CD14-positive monocyte (primary cell): ENCODE data around the gene FBXO2. TPM values are rescaled to one million over a fixed set of nuclear protein-coding genes. Genes with fewer than 3 reads are reported as not detected.

Experiments used
- DNase-seq, 3 donors: peaks; one replicate each; pipeline ENCODE4 v3.0.0-alpha.2; 2011 to 2022
- H2AFZ ChIP-seq: 2 replicates; pipeline ENCODE4 v1.6.0; 2012; ENCODE audit warnings: mild to moderate bottlenecking, low read depth, low read length, inconsistent platforms; ENCODE audit not compliant: insufficient read depth, poor library complexity, severe bottlenecking
- H3K27ac ChIP-seq, 2 donors: 1 replicate in 1 of 2; 2 replicates in 1 of 2; pipeline ENCODE4 v1.5.1; 2012 to 2013; ENCODE audit warnings: low read length in 2 of 2, control low read depth in 1 of 2, inconsistent platforms in 1 of 2, low read depth in 1 of 2, mild to moderate bottlenecking in 1 of 2
- H3K27me3 ChIP-seq, 2 donors: one replicate each; pipeline versions ENCODE4 v1.6.0 to v1.6.1; 2011 to 2013; ENCODE audit warnings: low read length in 2 of 2; ENCODE audit not compliant: control insufficient read depth in 2 of 2, insufficient read depth in 2 of 2
- H3K36me3 ChIP-seq, 2 donors: replicated peaks in 1 of 2; 1 replicate in 1 of 2; 2 replicates in 1 of 2; pipeline versions ENCODE4 v1.5.1 to v1.6.1; 2012 to 2013; ENCODE audit warnings: low read length in 2 of 2, control low read depth in 1 of 2, inconsistent platforms in 1 of 2, mild to moderate bottlenecking in 1 of 2; ENCODE audit not compliant: insufficient read depth in 2 of 2, control insufficient read depth in 1 of 2
- H3K4me1 ChIP-seq, 2 donors: 1 replicate in 1 of 2; 2 replicates in 1 of 2; pipeline versions ENCODE4 v1.5.1 to v1.6.1; 2012 to 2013; ENCODE audit warnings: low read length in 2 of 2, control low read depth in 1 of 2, inconsistent platforms in 1 of 2, mild to moderate bottlenecking in 1 of 2, moderate library complexity in 1 of 2; ENCODE audit not compliant: insufficient read depth in 2 of 2, control insufficient read depth in 1 of 2
- H3K4me2 ChIP-seq: replicated peaks from 2 replicates; pipeline ENCODE3; 2012; ENCODE audit warnings: low read length, moderate library complexity, mild to moderate bottlenecking; ENCODE audit not compliant: poor library complexity, severe bottlenecking; ENCODE audit errors: extremely low read depth
- H3K4me3 ChIP-seq, 3 experiments: fragments of 200-600 bp in 1 of 3; sonication (generic) in 1 of 3; replicated peaks in 1 of 3; 1 replicate in 2 of 3; 2 replicates in 1 of 3; pipeline ENCODE4 v1.5.1; 2011 to 2013; ENCODE audit warnings: low read length in 3 of 3, mild to moderate bottlenecking in 3 of 3, control low read depth in 2 of 3, low read depth in 2 of 3, inconsistent platforms in 1 of 3, moderate library complexity in 1 of 3
- H3K79me2 ChIP-seq: 2 replicates; pipeline ENCODE4 v1.6.0; 2012; ENCODE audit warnings: mild to moderate bottlenecking, control low read depth, inconsistent platforms, low read length, moderate library complexity; ENCODE audit not compliant: insufficient read depth
- H3K9ac ChIP-seq: 2 replicates; pipeline ENCODE4 v1.6.0; 2017; ENCODE audit warnings: low read length, mild to moderate bottlenecking; ENCODE audit not compliant: insufficient read depth, poor library complexity, severe bottlenecking
- H3K9me3 ChIP-seq, 2 donors: replicated peaks in 1 of 2; 1 replicate in 1 of 2; 2 replicates in 1 of 2; pipeline versions ENCODE4 v1.5.1 to v1.6.1; 2012 to 2013; ENCODE audit warnings: low read length in 2 of 2, control low read depth in 1 of 2; ENCODE audit not compliant: control insufficient read depth in 1 of 2, insufficient read depth in 1 of 2
- H4K20me1 ChIP-seq: 2 replicates; pipeline ENCODE4 v1.6.0; 2012; ENCODE audit warnings: mild to moderate bottlenecking, low read length, control low read depth, moderate library complexity; ENCODE audit not compliant: insufficient read depth
- H3K27ac Mint-ChIP-seq, 7 donors: one replicate each; pipeline ENCODE4 v1.8.0; 2020; ENCODE audit warnings: mild to moderate bottlenecking in 7 of 7, mixed read lengths in 7 of 7, moderate library complexity in 6 of 7, inconsistent platforms in 2 of 7
- H3K27me3 Mint-ChIP-seq, 3 donors: one replicate each; pipeline ENCODE4 v1.8.0; 2021 to 2022; ENCODE audit warnings: low read depth in 3 of 3, mild to moderate bottlenecking in 3 of 3, mixed read lengths in 3 of 3, moderate library complexity in 3 of 3, inconsistent platforms in 1 of 3
- H3K36me3 Mint-ChIP-seq, 2 donors: one replicate each; pipeline ENCODE4 v1.8.0; 2020; ENCODE audit warnings: mixed read lengths in 2 of 2, inconsistent platforms in 1 of 2, mild to moderate bottlenecking in 1 of 2
- H3K4me1 Mint-ChIP-seq: one replicate; pipeline ENCODE4 v1.8.0; 2020; ENCODE audit warnings: mild to moderate bottlenecking, mixed read lengths
- H3K4me3 Mint-ChIP-seq, 2 donors: one replicate each; pipeline ENCODE4 v1.8.0; 2020; ENCODE audit warnings: mild to moderate bottlenecking in 2 of 2, mixed read lengths in 2 of 2, moderate library complexity in 1 of 2
- H3K9me3 Mint-ChIP-seq, 7 donors: one replicate each; pipeline ENCODE4 v1.8.0; 2020 to 2022; ENCODE audit warnings: mixed read lengths in 7 of 7, mild to moderate bottlenecking in 6 of 7, moderate library complexity in 6 of 7, inconsistent platforms in 2 of 7
- CTCF ChIP-seq: fragments of 200-600 bp; IDR thresholded peaks from one replicate; pipeline ENCODE4 v1.8.0; 2022; ENCODE audit warnings: antibody characterized with exemption, mild to moderate bottlenecking
- WGBS: methylation state at CpG from one replicate; pipeline ENCODE4 v1.1.5; 2013; ENCODE audit warnings: missing lambda C conversion rate; ENCODE audit not compliant: insufficient coverage; 5-methylcytosine and 5-hydroxymethylcytosine counted together
- intact Hi-C, 2 donors: fragments of 100-400 bp; cut with micrococcal nuclease; formaldehyde crosslinking; loops; one replicate each; pipeline versions ENCODE4 v1.15.0 to v1.15.1; 2023
- polyA plus RNA-seq, 3 donors: library from polyadenylated mRNA; depleted of rRNA in 1 of 3; unstranded in 2 of 3; stranded (reverse) in 1 of 3; fragments of 300-500 nt in 2 of 3; fragments of >200 nt in 1 of 3; fragmentation: Illumina TruSeq in 2 of 3; gene quantifications; 1 replicate in 2 of 3; 2 replicates in 1 of 3; pipeline ENCODE4 v1.2.3, GENCODE V29; 2012 to 2021

The FBXO2 gene
- polyA plus RNA-seq, 3 donors, result 0.08 TPM; not detected in 2

GRCh38 chr1:11664336-11665065 lies 10.3 kb upstream of the FBXO2 start:
- intact Hi-C loops, result loop anchor here in 1 of 2 donors (5.0 kb wide), 1 partner anchor 58 kb away; no protein-coding TSS in a partner anchor
- H3K4me1 ChIP-seq, result peaks cover 15 to 25% of the 10 kb centered on the region in 2 donors

DNA sequence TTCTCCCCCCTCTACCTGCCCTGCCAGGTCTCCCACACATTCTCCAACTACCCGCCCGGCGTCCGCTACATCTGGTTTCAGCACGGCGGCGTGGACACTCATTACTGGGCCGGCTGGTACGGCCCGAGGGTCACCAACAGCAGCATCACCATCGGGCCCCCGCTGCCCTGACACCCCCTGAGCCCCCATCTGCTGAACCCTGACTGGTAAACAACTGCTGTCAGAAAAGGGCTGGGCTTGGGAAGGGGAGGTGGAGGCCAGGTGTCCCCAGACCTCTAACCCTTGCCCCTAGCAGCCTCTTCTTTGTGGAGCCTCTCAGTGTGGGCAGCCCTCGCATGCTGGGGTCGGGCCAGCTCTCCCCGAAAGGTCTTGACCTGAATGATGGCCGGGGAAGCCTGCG lies 6.9 kb upstream of the FBXO2 start:
- Histone ChIP-seq H3K4me1 (peaks cover 15 to 25% of the 10 kb centered on the region in 2 donors), H3K27me3 (no peaks in the 10 kb centered on the region), H3K27ac (no peak overlapping the region), H2AFZ (no peak overlapping the region), H3K9ac (no peak overlapping the region), H4K20me1 (peaks cover 4% of the 10 kb centered on the region), H3K4me2 (no peak overlapping the region), H3K9me3 (no peaks in the 10 kb centered on the region), H3K36me3 (no peaks in the 10 kb centered on the region), H3K4me3 (no peak overlapping the region), H3K79me2 (peaks cover 5% of the 10 kb centered on the region)
- no peak for DNase-seq
- H3K27me3 Mint-ChIP-seq, result peaks cover 6 to 11% (median 7%) of the 10 kb centered on the region in 3 donors
- 100% methylated on average over 5 of the region's 17 CpGs for WGBS
- peaks cover 16% of the 10 kb centered on the region for H3K4me1 Mint-ChIP-seq
- intact Hi-C loops, result loop anchor here in 1 of 2 donors (5.0 kb wide), 1 partner anchor 61 kb away; no protein-coding TSS in a partner anchor
- H3K4me3 Mint-ChIP-seq, result no peak overlapping the region
- peaks cover 0 to 6% (median 0%) of the 10 kb centered on the region in 7 donors for H3K9me3 Mint-ChIP-seq
- no peak for TF ChIP-seq CTCF
- no peak overlapping the region for H3K27ac Mint-ChIP-seq
- peaks cover under 1 to 16% of the 10 kb centered on the region in 2 donors for H3K36me3 Mint-ChIP-seq

More at GRCh38 chr1:11664336-11665065, 10.3 kb upstream of the FBXO2 start:
- Histone ChIP-seq H3K9ac (peak overlapping the region; percentile 82), H3K79me2 (peaks cover 10% of the 10 kb centered on the region), H3K27me3 (no peaks in the 10 kb centered on the region), H2AFZ (peak overlapping the region; percentile 94), H3K36me3 (peaks cover 8 to 18% of the 10 kb centered on the region in 2 donors), H3K4me3 (peak overlapping the region; percentile 51 to 89 (median 74)), H4K20me1 (peaks cover 13% of the 10 kb centered on the region), H3K27ac (peak overlapping the region; percentile 11 to 79), H3K9me3 (no peaks in the 10 kb centered on the region), H3K4me2 (peak overlapping the region; percentile 94)
- Mint-ChIP-seq H3K27me3 (peaks cover 4 to 7% (median 5%) of the 10 kb centered on the region in 3 donors), H3K27ac (peak overlapping the region in 4 of 7 donors; percentile 53 to 87 (median 76)), H3K36me3 (peaks cover 23 to 24% of the 10 kb centered on the region in 2 donors), H3K9me3 (peaks cover 0 to 6% (median 0%) of the 10 kb centered on the region in 7 donors), H3K4me3 (peak overlapping the region; percentile 90 to 91), H3K4me1 (peaks cover 16% of the 10 kb centered on the region)
- TF ChIP-seq CTCF, result peak; percentile 61
- peak in 2 of 3 donors; percentile 24 to 28 for DNase-seq
- WGBS, result under 1% methylated on average over 55 of the region's 66 CpGs
